Trophoblast cell (in vitro differentiated cells and primary cell): Measurements from ENCODE around the gene CNTN4.

Experiments used
- DNase-seq, 2 donors: peaks; one replicate each; pipeline ENCODE4 v3.0.0-alpha.2; 2016
- H2AFZ ChIP-seq: 2 replicates; pipeline ENCODE4 v1.6.1; 2013; ENCODE audit warnings: low read length, moderate library complexity, mild to moderate bottlenecking; ENCODE audit not compliant: insufficient read depth, poor library complexity
- H2AK5ac ChIP-seq: 2 replicates; pipeline ENCODE4 v1.6.1; 2013; ENCODE audit warnings: mild to moderate bottlenecking, low read length
- H2BK120ac ChIP-seq: 2 replicates; pipeline ENCODE4 v1.6.1; 2013; ENCODE audit warnings: low read length, mild to moderate bottlenecking, moderate library complexity; ENCODE audit not compliant: insufficient read depth, poor library complexity
- H2BK12ac ChIP-seq: 2 replicates; pipeline ENCODE4 v1.6.1; 2013; ENCODE audit warnings: mild to moderate bottlenecking, low read length, moderate library complexity
- H2BK5ac ChIP-seq: 2 replicates; pipeline ENCODE4 v1.6.1; 2013; ENCODE audit warnings: low read length, low read depth, moderate library complexity, mild to moderate bottlenecking; ENCODE audit not compliant: poor library complexity
- H3K14ac ChIP-seq: 2 replicates; pipeline ENCODE4 v1.6.1; 2013; ENCODE audit warnings: mild to moderate bottlenecking, low read length
- H3K18ac ChIP-seq: 2 replicates; pipeline ENCODE4 v1.6.1; 2013; ENCODE audit warnings: mild to moderate bottlenecking, low read length
- H3K23ac ChIP-seq: 2 replicates; pipeline ENCODE4 v1.6.1; 2013; ENCODE audit warnings: low read length
- H3K27ac ChIP-seq: 2 replicates; pipeline ENCODE4 v1.5.1; 2013; ENCODE audit warnings: low read depth, mild to moderate bottlenecking, inconsistent platforms, low read length, moderate library complexity
- H3K27me3 ChIP-seq: 2 replicates; pipeline ENCODE4 v1.6.1; 2013; ENCODE audit warnings: inconsistent platforms, mild to moderate bottlenecking, low read length, moderate library complexity; ENCODE audit not compliant: insufficient read depth
- H3K36me3 ChIP-seq, 2 experiments: 1 replicate in 1 of 2; 2 replicates in 1 of 2; pipeline ENCODE4 v1.6.1; 2013; ENCODE audit warnings: low read length in 2 of 2, mild to moderate bottlenecking in 2 of 2, moderate library complexity in 1 of 2; ENCODE audit not compliant: insufficient read depth in 2 of 2, control insufficient read depth in 1 of 2
- H3K4ac ChIP-seq: 2 replicates; pipeline ENCODE4 v1.6.1; 2013; ENCODE audit warnings: low read depth, mild to moderate bottlenecking, low read length, moderate library complexity
- H3K4me1 ChIP-seq, 2 experiments: 1 replicate in 1 of 2; 2 replicates in 1 of 2; pipeline ENCODE4 v1.6.1; 2013; ENCODE audit warnings: low read length in 2 of 2, mild to moderate bottlenecking in 2 of 2, moderate library complexity in 1 of 2; ENCODE audit not compliant: insufficient read depth in 2 of 2, control insufficient read depth in 1 of 2
- H3K4me2 ChIP-seq: 2 replicates; pipeline ENCODE4 v1.6.1; 2013; ENCODE audit warnings: inconsistent platforms, mild to moderate bottlenecking, low read length, moderate library complexity
- H3K4me3 ChIP-seq: 2 replicates; pipeline ENCODE4 v1.5.1; 2013; ENCODE audit warnings: mild to moderate bottlenecking, low read depth, low read length, inconsistent platforms
- H3K79me1 ChIP-seq: one replicate; pipeline ENCODE4 v1.6.1; 2013; ENCODE audit warnings: low read length
- H3K79me2 ChIP-seq: 2 replicates; pipeline ENCODE4 v1.6.1; 2013; ENCODE audit warnings: low read length, mild to moderate bottlenecking; ENCODE audit not compliant: control insufficient read depth, insufficient read depth, poor library complexity
- H3K9ac ChIP-seq: 2 replicates; pipeline ENCODE4 v1.6.1; 2013; ENCODE audit warnings: mild to moderate bottlenecking, low read length
- H3K9me3 ChIP-seq: 2 replicates; pipeline ENCODE4 v1.6.1; 2013; ENCODE audit warnings: low read depth, mild to moderate bottlenecking, control low read depth, inconsistent platforms, low read length; ENCODE audit not compliant: insufficient read depth
- H4K12ac ChIP-seq: 2 replicates; pipeline ENCODE4 v1.6.1; 2013; ENCODE audit warnings: low read depth, mild to moderate bottlenecking, low read length, moderate library complexity
- H4K8ac ChIP-seq: 2 replicates; pipeline ENCODE4 v1.6.1; 2013; ENCODE audit warnings: low read depth, mild to moderate bottlenecking, low read length, moderate library complexity
- H4K91ac ChIP-seq: one replicate; pipeline ENCODE4 v1.6.1; 2013; ENCODE audit warnings: low read depth, mild to moderate bottlenecking, low read length, moderate library complexity
- WGBS: extraction: QIAGEN DNeasy Blood & Tissue Kit; methylation state at CpG from one replicate; pipeline ENCODE4 v1.1.7; 2013; ENCODE audit warnings: missing lambda C conversion rate; ENCODE audit not compliant: insufficient read length, insufficient coverage; ENCODE audit errors: extremely low coverage; 5-methylcytosine and 5-hydroxymethylcytosine counted together

CNTN4 gene

GRCh38 chr3:2656806-2657777 is 558.4 kb downstream of the CNTN4 start:
- no peak overlapping the region for H3K4ac ChIP-seq
- H3K14ac ChIP-seq, result no peak overlapping the region
- no peak overlapping the region for H4K91ac ChIP-seq
- H4K12ac ChIP-seq, result no peak overlapping the region
- H2AK5ac ChIP-seq, result no peak overlapping the region
- no peak overlapping the region for H3K23ac ChIP-seq
- no peak overlapping the region for H4K8ac ChIP-seq
- 100% methylated on average over 1 of the region's 10 CpGs for WGBS
- no peaks in the 10 kb centered on the region for H3K79me2 ChIP-seq
- H3K4me2 ChIP-seq, result no peak overlapping the region
- no peak overlapping the region for H3K9ac ChIP-seq
- no peak overlapping the region for H2BK120ac ChIP-seq
- H3K4me1 ChIP-seq, result no peaks in the 10 kb centered on the region
- DNase-seq, result no peak
- no peak overlapping the region for H3K4me3 ChIP-seq
- no peak overlapping the region for H2BK12ac ChIP-seq
- H3K9me3 ChIP-seq, result no peaks in the 10 kb centered on the region
- no peak overlapping the region for H2BK5ac ChIP-seq
- H3K79me1 ChIP-seq, result no peaks in the 10 kb centered on the region
- no peaks in the 10 kb centered on the region for H3K36me3 ChIP-seq
- no peak overlapping the region for H3K18ac ChIP-seq
- no peak overlapping the region for H2AFZ ChIP-seq
- H3K27ac ChIP-seq, result no peak overlapping the region
- no peaks in the 10 kb centered on the region for H3K27me3 ChIP-seq

- Histone ChIP-seq H3K4me2 (no peak overlapping the region), H2AFZ (no peak overlapping the region), H3K27me3 (no peaks in the 10 kb centered on the region), H3K4me1 (no peaks in the 10 kb centered on the region), H4K8ac (no peak overlapping the region), H3K4me3 (no peak overlapping the region), H2AK5ac (no peak overlapping the region), H3K79me2 (no peaks in the 10 kb centered on the region), H3K79me1 (no peaks in the 10 kb centered on the region), H2BK12ac (no peak overlapping the region), H4K91ac (no peak overlapping the region), H3K23ac (no peak overlapping the region), H3K18ac (no peak overlapping the region), H3K4ac (no peak overlapping the region), H2BK5ac (no peak overlapping the region), H2BK120ac (no peak overlapping the region), H3K9me3 (no peaks in the 10 kb centered on the region), H4K12ac (no peak overlapping the region), H3K9ac (no peak overlapping the region), H3K36me3 (no peaks in the 10 kb centered on the region), H3K14ac (no peak overlapping the region), H3K27ac (no peak overlapping the region)
- DNase-seq, result no peak
- no CpG with 5 or more reads among the region's 6 CpGs for WGBS
These were observed 559.3 kb downstream of the CNTN4 start for GRCh38 chr3:2657971-2658370.

- no peak overlapping the region for H3K23ac ChIP-seq
- H4K12ac ChIP-seq, result no peak overlapping the region
- no peak overlapping the region for H2BK5ac ChIP-seq
- H2BK12ac ChIP-seq, result no peak overlapping the region
- no peak for DNase-seq
- no peak overlapping the region for H2BK120ac ChIP-seq
- no peak overlapping the region for H3K4ac ChIP-seq
- H3K4me3 ChIP-seq, result no peak overlapping the region
- H3K27me3 ChIP-seq, result no peaks in the 10 kb centered on the region
- H3K36me3 ChIP-seq, result no peaks in the 10 kb centered on the region
- no peak overlapping the region for H3K27ac ChIP-seq
- WGBS, result no CpG with 5 or more reads among the region's 3 CpGs
- no peak overlapping the region for H4K91ac ChIP-seq
- H3K79me1 ChIP-seq, result no peaks in the 10 kb centered on the region
- no peak overlapping the region for H3K4me2 ChIP-seq
- H3K4me1 ChIP-seq, result no peaks in the 10 kb centered on the region
- H3K9ac ChIP-seq, result no peak overlapping the region
- H3K9me3 ChIP-seq, result no peaks in the 10 kb centered on the region
- H3K18ac ChIP-seq, result no peak overlapping the region
- H2AK5ac ChIP-seq, result no peak overlapping the region
- no peak overlapping the region for H2AFZ ChIP-seq
- no peaks in the 10 kb centered on the region for H3K79me2 ChIP-seq
- H3K14ac ChIP-seq, result no peak overlapping the region
- no peak overlapping the region for H4K8ac ChIP-seq
These were observed 561.2 kb downstream of the CNTN4 start for GRCh38 chr3:2659896-2660295.

- Histone ChIP-seq H3K4ac (no peak overlapping the region), H3K27me3 (no peaks in the 10 kb centered on the region), H3K27ac (no peak overlapping the region), H3K23ac (no peak overlapping the region), H3K36me3 (no peaks in the 10 kb centered on the region), H3K9ac (no peak overlapping the region), H3K14ac (no peak overlapping the region), H3K4me3 (no peak overlapping the region), H3K18ac (no peak overlapping the region), H2AK5ac (no peak overlapping the region), H4K8ac (no peak overlapping the region), H2BK12ac (no peak overlapping the region), H3K4me2 (no peak overlapping the region), H2AFZ (no peak overlapping the region), H2BK5ac (no peak overlapping the region), H3K4me1 (no peaks in the 10 kb centered on the region), H4K12ac (no peak overlapping the region), H4K91ac (no peak overlapping the region), H3K79me2 (no peaks in the 10 kb centered on the region), H3K79me1 (no peaks in the 10 kb centered on the region), H2BK120ac (no peak overlapping the region), H3K9me3 (no peaks in the 10 kb centered on the region)
- DNase-seq, result no peak
- WGBS, result no CpG with 5 or more reads among the region's 1 CpG
These were observed 562.4 kb downstream of the CNTN4 start for GRCh38 chr3:2661078-2661477.
